IPS-18a (cell line): ENCODE measurements around the gene PKN1.
"Not testable (repeated sequence)": the region's sequence is repeated elsewhere in the genome, so short reads cannot be mapped to it uniquely, and the experiment has no call there.

ENCODE experiments used
- H3K27ac ChIP-seq: one replicate; pipeline ENCODE4 v1.5.1; 2013; ENCODE audit warnings: low read length
- H3K27me3 ChIP-seq: one replicate; pipeline ENCODE4 v1.6.1; 2013; ENCODE audit warnings: mild to moderate bottlenecking, low read length; ENCODE audit not compliant: control insufficient read depth, insufficient read depth
- H3K36me3 ChIP-seq: one replicate; pipeline ENCODE4 v1.6.1; 2013; ENCODE audit warnings: low read depth, low read length; ENCODE audit not compliant: control insufficient read depth
- H3K4me1 ChIP-seq: one replicate; pipeline ENCODE4 v1.6.1; 2013; ENCODE audit warnings: low read depth, low read length; ENCODE audit not compliant: control insufficient read depth
- H3K4me3 ChIP-seq: one replicate; pipeline ENCODE4 v1.5.1; 2013; ENCODE audit warnings: low read length
- H3K9ac ChIP-seq: one replicate; pipeline ENCODE4 v1.6.1; 2013; ENCODE audit warnings: mild to moderate bottlenecking, low read length, moderate library complexity
- H3K9me3 ChIP-seq: one replicate; pipeline ENCODE4 v1.6.1; 2013; ENCODE audit warnings: low read depth, low read length; ENCODE audit not compliant: control insufficient read depth

Gene PKN1

DNA sequence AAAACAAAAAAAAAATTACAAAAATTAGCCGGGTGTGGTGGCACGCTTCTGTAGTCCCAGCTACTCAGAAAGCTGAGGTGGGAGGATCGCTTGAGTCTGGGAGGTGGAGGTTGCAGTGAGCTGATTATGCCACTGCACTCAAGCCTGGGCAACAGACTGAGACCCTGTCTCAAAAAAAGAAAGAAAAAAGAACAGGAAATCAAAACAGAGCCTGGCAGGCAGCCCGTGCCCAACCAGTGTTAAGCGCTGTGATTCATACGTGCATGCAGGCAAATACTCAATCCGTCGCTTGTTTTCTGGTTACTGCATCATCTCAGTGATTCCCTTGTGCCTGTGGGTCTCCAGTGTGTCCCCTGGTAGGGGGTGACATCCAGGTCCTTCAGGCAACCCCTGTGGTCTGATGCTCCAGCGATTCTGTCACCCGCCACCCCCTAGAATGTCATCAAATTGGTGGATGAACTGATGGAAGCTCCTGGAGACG lies 32.1 kb upstream of the PKN1 start:
- H3K9me3 ChIP-seq: no peaks in the 10 kb centered on the region
- H3K9ac ChIP-seq: no peak overlapping the region
- no peak overlapping the region for H3K4me3 ChIP-seq
- no peaks in the 10 kb centered on the region for H3K4me1 ChIP-seq
- H3K27me3 ChIP-seq: no peaks in the 10 kb centered on the region
- no peaks in the 10 kb centered on the region for H3K36me3 ChIP-seq
- H3K27ac ChIP-seq: no peak overlapping the region

DNA sequence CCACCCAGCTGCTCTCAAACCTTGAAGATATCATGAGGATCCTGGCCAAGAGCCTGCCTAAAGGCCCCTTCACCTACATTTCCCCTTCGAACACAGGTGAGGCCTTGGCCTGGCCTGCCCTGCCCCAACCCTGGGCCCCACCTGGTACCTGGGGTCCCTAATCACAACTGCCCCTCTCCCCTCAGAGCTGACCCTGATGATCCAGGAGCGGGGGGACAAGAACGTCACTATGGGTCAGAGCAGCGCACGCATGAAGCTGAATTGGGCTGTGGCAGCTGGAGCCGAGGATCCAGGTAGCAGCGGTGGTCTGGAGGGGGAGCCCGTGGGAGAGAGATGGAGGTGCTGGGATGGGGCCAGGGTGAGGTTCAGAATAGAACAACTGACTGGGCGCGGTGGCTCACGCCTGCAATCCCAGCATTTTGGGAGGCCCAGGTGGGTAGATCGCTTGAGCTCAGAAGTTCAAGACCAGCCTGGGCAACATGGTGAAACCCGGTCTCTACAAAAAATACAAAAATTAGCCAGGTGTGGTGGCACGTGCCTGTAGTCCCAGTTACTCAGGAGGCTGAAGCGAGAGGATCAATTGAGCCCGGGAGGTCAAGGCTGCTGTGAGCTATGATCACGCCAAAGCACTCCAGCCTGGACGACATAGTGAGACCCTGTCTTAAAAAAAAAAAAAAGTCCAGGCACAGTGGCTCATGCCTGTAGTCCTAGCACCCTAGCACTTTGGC lies 31.5 kb upstream of the PKN1 start:
- no peaks in the 10 kb centered on the region for H3K9me3 ChIP-seq
- no peaks in the 10 kb centered on the region for H3K27me3 ChIP-seq
- H3K27ac ChIP-seq: no peak overlapping the region
- H3K9ac ChIP-seq: no peak overlapping the region
- H3K36me3 ChIP-seq: no peaks in the 10 kb centered on the region
- no peak overlapping the region for H3K4me3 ChIP-seq
- H3K4me1 ChIP-seq: no peaks in the 10 kb centered on the region

GRCh38 chr19:14402332-14403144 lies 30.6 kb upstream of the PKN1 start:
- no peak overlapping the region for H3K27ac ChIP-seq
- H3K9me3 ChIP-seq: no peaks in the 10 kb centered on the region
- H3K4me1 ChIP-seq: no peaks in the 10 kb centered on the region
- no peaks in the 10 kb centered on the region for H3K27me3 ChIP-seq
- H3K9ac ChIP-seq: no peak overlapping the region
- H3K36me3 ChIP-seq: peaks cover 8% of the 10 kb centered on the region
- no peak overlapping the region for H3K4me3 ChIP-seq

GRCh38 chr19:14403145-14403930 lies 29.8 kb upstream of the PKN1 start:
- not testable (repeated sequence) for H3K9me3 ChIP-seq, H3K27ac ChIP-seq, H3K27me3 ChIP-seq, H3K4me1 ChIP-seq, H3K4me3 ChIP-seq, H3K9ac ChIP-seq
- H3K36me3 ChIP-seq: peaks cover 16% of the 10 kb centered on the region

- H3K36me3 ChIP-seq: peaks cover 25% of the 10 kb centered on the region
Measured at GRCh38 chr19:14404312-14404711, 28.8 kb upstream of the PKN1 start.

DNA sequence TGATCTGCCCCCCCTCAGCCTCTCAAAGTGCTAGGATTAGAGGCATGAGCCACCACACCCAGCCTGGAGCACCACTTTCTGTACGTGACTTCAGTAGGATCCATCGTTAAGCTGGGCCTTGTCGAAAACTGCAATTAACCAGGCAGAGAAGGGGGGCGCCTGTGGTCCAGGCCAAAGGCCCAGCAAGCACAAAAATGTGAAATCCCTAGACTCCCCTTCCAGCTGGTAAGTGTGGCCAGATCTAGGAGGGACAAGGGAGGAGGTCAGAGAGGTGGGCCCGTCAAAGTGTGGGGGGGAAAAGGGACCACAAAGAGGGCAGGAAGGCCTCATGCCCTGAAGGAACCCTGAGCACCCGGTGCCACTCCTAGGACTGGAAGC lies 27.7 kb upstream of the PKN1 start:
- no peak overlapping the region for H3K27ac ChIP-seq
- no peaks in the 10 kb centered on the region for H3K4me1 ChIP-seq
- H3K9ac ChIP-seq: peak overlapping the region; percentile 3
- H3K4me3 ChIP-seq: peak overlapping the region; percentile 45
- H3K9me3 ChIP-seq: no peaks in the 10 kb centered on the region
- H3K36me3 ChIP-seq: peaks cover 36% of the 10 kb centered on the region
- H3K27me3 ChIP-seq: no peaks in the 10 kb centered on the region

More at GRCh38 chr19:14404312-14404711, 28.8 kb upstream of the PKN1 start:
- no peak overlapping the region for H3K9ac ChIP-seq
- no peaks in the 10 kb centered on the region for H3K27me3 ChIP-seq
- no peaks in the 10 kb centered on the region for H3K4me1 ChIP-seq
- H3K4me3 ChIP-seq: no peak overlapping the region
- no peak overlapping the region for H3K27ac ChIP-seq
- no peaks in the 10 kb centered on the region for H3K9me3 ChIP-seq

GRCh38 chr19:14405758-14406644 lies 27.1 kb upstream of the PKN1 start:
- Histone ChIP-seq H3K9ac (peak overlapping the region; percentile 4), H3K27me3 (no peaks in the 10 kb centered on the region), H3K36me3 (peaks cover 42% of the 10 kb centered on the region), H3K4me3 (peak overlapping the region; percentile 45), H3K4me1 (no peaks in the 10 kb centered on the region), H3K9me3 (no peaks in the 10 kb centered on the region), H3K27ac (no peak overlapping the region)

- H3K4me1 ChIP-seq: no peaks in the 10 kb centered on the region
- H3K4me3 ChIP-seq: no peak overlapping the region
- peaks cover 51% of the 10 kb centered on the region for H3K36me3 ChIP-seq
- no peak overlapping the region for H3K27ac ChIP-seq
- no peaks in the 10 kb centered on the region for H3K27me3 ChIP-seq
- no peaks in the 10 kb centered on the region for H3K9me3 ChIP-seq
- peak overlapping the region; percentile 4 for H3K9ac ChIP-seq
Measured at GRCh38 chr19:14406645-14407401, 26.3 kb upstream of the PKN1 start.

GRCh38 chr19:14407605-14408484 lies 25.3 kb upstream of the PKN1 start:
- Histone ChIP-seq H3K27me3 (no peaks in the 10 kb centered on the region), H3K9me3 (no peaks in the 10 kb centered on the region), H3K36me3 (peaks cover 61% of the 10 kb centered on the region), H3K9ac (no peak overlapping the region), H3K4me3 (no peak overlapping the region), H3K4me1 (no peaks in the 10 kb centered on the region), H3K27ac (no peak overlapping the region)
